Calu3 (cell line): ENCODE measurements around the gene STOML3. TPM values are rescaled to one million over a fixed set of nuclear protein-coding genes. Genes with fewer than 3 reads are reported as not detected.
A peak's percentile ranks its signal among the peaks of the same experiment; 100 is the strongest.

Source experiments
- BruUV-seq: library from RNA; stranded (reverse); fragments of 400-500 nt; replicated peaks from 2 replicates; lab custom pipeline; 2021; lab: Mats Ljungman, UMichigan
- CTCF ChIA-PET: fragments of 300-600 bp; sonication (Branson Sonifier 250); formaldehyde crosslinking; loops from one replicate; lab custom pipeline; 2022; ENCODE audit warnings: antibody characterized with exemption; lab: Charles Lee
- DNase-seq: peaks from one replicate; pipeline ENCODE4 v3.0.0; 2022
- H3K27ac Mint-ChIP-seq: one replicate; pipeline ENCODE4 v1.8.0; 2022; ENCODE audit warnings: mixed read lengths; ENCODE audit not compliant: unreplicated experiment
- H3K27me3 Mint-ChIP-seq: one replicate; pipeline ENCODE4 v1.8.0; 2022; ENCODE audit warnings: mixed read lengths; ENCODE audit not compliant: unreplicated experiment
- H3K36me3 Mint-ChIP-seq: one replicate; pipeline ENCODE4 v1.8.0; 2022; ENCODE audit warnings: mild to moderate bottlenecking, moderate library complexity, mixed read lengths; ENCODE audit not compliant: insufficient read depth, unreplicated experiment
- H3K4me1 Mint-ChIP-seq: one replicate; pipeline ENCODE4 v1.8.0; 2022; ENCODE audit warnings: mild to moderate bottlenecking, low read depth, mixed read lengths; ENCODE audit not compliant: unreplicated experiment
- H3K4me3 Mint-ChIP-seq: one replicate; pipeline ENCODE4 v1.8.0; 2022; ENCODE audit warnings: mild to moderate bottlenecking, low read depth, moderate library complexity, mixed read lengths; ENCODE audit not compliant: unreplicated experiment
- H3K9me3 Mint-ChIP-seq: one replicate; pipeline ENCODE4 v1.8.0; 2022; ENCODE audit warnings: low read depth, mixed read lengths; ENCODE audit not compliant: unreplicated experiment
- CTCF ChIP-seq: fragments of 200-600 bp; IDR thresholded peaks from one replicate; pipeline ENCODE4 v1.8.0; 2022; ENCODE audit warnings: antibody characterized with exemption; ENCODE audit not compliant: unreplicated experiment
- intact Hi-C: fragments of 100-400 bp; cut with micrococcal nuclease; formaldehyde crosslinking; loops from one replicate; pipeline ENCODE4 v1.10.0; 2022; ENCODE audit not compliant: unreplicated experiment
- total RNA-seq: library from RNA; stranded (reverse); gene quantifications from 2 replicates; pipeline ENCODE4 v1.2.3, GENCODE V29; 2022

STOML3 gene
- total RNA-seq, 1 experiment from 2014 or later, result not detected

- H3K4me1 Mint-ChIP-seq, result no peaks in the 10 kb centered on the region
- CTCF ChIA-PET, result no interaction called here
- DNase-seq, result no peak
- no peak for TF ChIP-seq CTCF
- no peak overlapping the region for H3K27ac Mint-ChIP-seq
- BruUV-seq, result no TSS peak
- H3K4me3 Mint-ChIP-seq, result no peak overlapping the region
- intact Hi-C loops, result no loop called here
- H3K9me3 Mint-ChIP-seq, result no peaks in the 10 kb centered on the region
- no peaks in the 10 kb centered on the region for H3K36me3 Mint-ChIP-seq
- H3K27me3 Mint-ChIP-seq, result no peaks in the 10 kb centered on the region
These were observed 2.8 kb upstream of the STOML3 start for GRCh38 chr13:38993381-38993780.

GRCh38 chr13:38981096-38981495 lies 9.5 kb downstream of the STOML3 start:
- peak overlapping the region; percentile 68 for H3K27ac Mint-ChIP-seq
- H3K9me3 Mint-ChIP-seq, result peaks cover 6% of the 10 kb centered on the region
- no peak for DNase-seq
- intact Hi-C loops, result no loop called here
- peaks cover 7% of the 10 kb centered on the region for H3K4me1 Mint-ChIP-seq
- H3K27me3 Mint-ChIP-seq, result no peaks in the 10 kb centered on the region
- no peak overlapping the region for H3K4me3 Mint-ChIP-seq
- H3K36me3 Mint-ChIP-seq, result no peaks in the 10 kb centered on the region
- no peak for TF ChIP-seq CTCF
- no TSS peak for BruUV-seq
- CTCF ChIA-PET, result interaction anchor here (0.6 kb wide), 2 partner anchors 36 to 1981 kb away, joined by 3 read pairs; no protein-coding TSS in a partner anchor

DNA sequence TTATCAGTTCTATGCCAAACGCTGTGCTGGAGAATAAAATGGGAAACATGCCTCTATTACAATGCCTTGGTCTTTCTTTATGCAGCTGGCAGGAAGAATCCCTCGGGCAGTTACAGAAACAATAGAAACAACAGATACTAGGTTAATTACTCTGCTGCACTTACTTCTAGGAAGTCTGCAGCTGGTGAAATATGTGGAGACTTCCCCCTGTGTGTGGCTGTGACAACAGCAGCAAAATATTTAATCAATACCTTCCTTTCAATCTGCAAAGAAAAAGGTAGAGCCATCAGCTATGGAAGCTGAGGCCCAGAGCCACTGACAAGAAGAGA lies 9.9 kb downstream of the STOML3 start:
- Mint-ChIP-seq H3K9me3 (peaks cover 6% of the 10 kb centered on the region), H3K27me3 (no peaks in the 10 kb centered on the region), H3K4me1 (peaks cover 7% of the 10 kb centered on the region), H3K4me3 (no peak overlapping the region), H3K27ac (peak overlapping the region; percentile 68), H3K36me3 (no peaks in the 10 kb centered on the region)
- peak; percentile 1 for DNase-seq
- intact Hi-C loops, result no loop called here
- CTCF ChIA-PET, result interaction anchor here (0.6 kb wide), 2 partner anchors 37 to 1981 kb away, joined by 3 read pairs; no protein-coding TSS in a partner anchor
- TF ChIP-seq CTCF, result no peak
- no TSS peak for BruUV-seq

GRCh38 chr13:38979891-38980749 lies 10.5 kb downstream of the STOML3 start:
- no TSS peak for BruUV-seq
- CTCF ChIA-PET, result no interaction called here

More at GRCh38 chr13:38979891-38980749, 10.5 kb downstream of the STOML3 start:
- Mint-ChIP-seq H3K27ac (peak overlapping the region; percentile 68), H3K9me3 (peaks cover 6% of the 10 kb centered on the region), H3K4me3 (no peak overlapping the region), H3K4me1 (peaks cover 7% of the 10 kb centered on the region), H3K27me3 (no peaks in the 10 kb centered on the region), H3K36me3 (no peaks in the 10 kb centered on the region)
- intact Hi-C loops, result no loop called here
- no peak for TF ChIP-seq CTCF
- DNase-seq, result no peak
